ENCODE results near the gene YIF1B. TPM values are rescaled to one million over a fixed set of nuclear protein-coding genes. Genes with fewer than 3 reads are reported as not detected.
"Not testable (repeated sequence)": the region's sequence is repeated elsewhere in the genome, so short reads cannot be mapped to it uniquely, and the experiment has no call there.

Gene YIF1B
- total RNA-seq, 1 donor from 2014 or later: 41.7 TPM

DNA sequence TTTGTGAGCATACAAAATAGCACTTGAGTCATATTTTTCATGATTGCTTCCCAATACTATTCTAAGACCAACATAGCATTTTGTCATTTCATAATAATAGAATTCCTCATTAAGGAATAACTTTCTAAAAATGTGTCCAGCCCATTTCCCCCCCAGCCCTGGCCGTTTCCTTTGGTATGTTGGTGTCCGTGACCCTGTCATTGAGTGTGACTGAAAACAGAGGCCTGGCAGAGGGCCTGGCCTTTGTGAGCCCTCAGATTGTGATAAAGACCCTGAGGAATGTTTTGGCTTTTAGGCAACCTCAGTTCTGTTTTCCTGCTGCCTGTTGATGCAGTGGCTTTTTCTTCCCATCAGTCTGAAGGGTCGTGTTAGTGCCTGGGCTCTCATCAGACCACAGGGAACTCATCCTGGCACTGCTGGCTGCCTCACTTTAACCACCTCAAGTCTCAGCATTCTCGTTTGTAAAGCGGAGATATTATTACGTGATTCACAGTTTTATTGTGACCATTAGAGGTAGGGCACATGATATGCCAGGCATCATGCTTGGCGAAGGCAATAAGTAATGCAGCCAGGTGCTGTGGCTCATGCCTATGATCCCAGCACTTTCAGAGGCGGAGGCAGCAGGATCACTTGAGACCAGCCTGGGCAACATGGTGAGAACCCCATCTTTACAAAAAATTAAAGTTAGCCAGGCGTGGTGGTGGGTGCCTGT, 37.6 kb downstream of the YIF1B start:
- peak; percentile 55 for DNase-seq (ENCODE audit: low spot score)

GRCh38 chr19:38277549-38277948, 38.2 kb downstream of the YIF1B start:
- DNase-seq (ENCODE audit: low spot score): no peak
- ATAC-seq: no peak

More for the DNA sequence above, 37.6 kb downstream of the YIF1B start:
- ATAC-seq: peak; percentile 71

GRCh38 chr19:38276942-38277517, 38.7 kb downstream of the YIF1B start:
- DNase-seq (ENCODE audit: low spot score) (no peak), ATAC-seq (no peak)

DNA sequence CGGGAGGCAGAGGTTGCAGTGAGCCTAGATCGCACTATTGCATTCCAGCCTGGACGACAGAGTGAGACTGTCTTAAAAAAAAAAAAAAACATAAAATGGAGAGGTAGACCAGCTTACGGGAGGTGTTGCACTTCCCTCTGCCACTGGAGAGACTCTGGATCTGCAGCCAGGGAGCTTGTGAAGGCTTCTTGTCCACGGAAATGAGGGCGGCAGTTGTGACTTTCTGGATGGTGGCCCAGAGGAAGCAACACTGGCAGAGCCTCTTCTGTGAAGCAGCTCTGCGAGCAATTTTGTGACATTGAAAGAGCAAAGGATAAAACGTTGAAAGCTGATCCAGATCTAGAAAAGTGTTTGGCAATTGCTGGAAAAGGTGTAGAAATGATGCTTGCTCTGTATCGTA, 41.0 kb downstream of the YIF1B start:
- DNase-seq (ENCODE audit: low spot score) (no peak), ATAC-seq (no peak)

DNA sequence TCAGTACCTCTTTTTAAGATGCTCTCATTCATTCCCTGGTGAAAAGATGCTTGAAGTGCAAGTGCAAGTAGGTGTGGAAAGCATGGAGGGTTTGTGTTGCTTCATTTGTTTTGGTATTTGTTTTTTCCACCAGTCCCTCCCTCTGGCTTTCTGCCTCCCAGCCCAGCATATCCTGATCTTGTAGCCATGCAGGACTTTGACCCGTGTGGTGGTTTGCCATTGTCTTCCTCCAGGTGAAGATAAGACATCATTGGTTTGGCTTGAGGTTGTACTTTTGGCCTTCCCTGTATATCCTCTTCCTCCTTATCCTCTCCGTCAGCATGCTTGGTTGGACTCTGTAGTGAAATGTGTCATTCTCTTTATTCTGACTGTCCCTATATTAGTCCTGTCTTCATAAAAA, 42.2 kb downstream of the YIF1B start:
- no peak for DNase-seq (ENCODE audit: low spot score)

DNA sequence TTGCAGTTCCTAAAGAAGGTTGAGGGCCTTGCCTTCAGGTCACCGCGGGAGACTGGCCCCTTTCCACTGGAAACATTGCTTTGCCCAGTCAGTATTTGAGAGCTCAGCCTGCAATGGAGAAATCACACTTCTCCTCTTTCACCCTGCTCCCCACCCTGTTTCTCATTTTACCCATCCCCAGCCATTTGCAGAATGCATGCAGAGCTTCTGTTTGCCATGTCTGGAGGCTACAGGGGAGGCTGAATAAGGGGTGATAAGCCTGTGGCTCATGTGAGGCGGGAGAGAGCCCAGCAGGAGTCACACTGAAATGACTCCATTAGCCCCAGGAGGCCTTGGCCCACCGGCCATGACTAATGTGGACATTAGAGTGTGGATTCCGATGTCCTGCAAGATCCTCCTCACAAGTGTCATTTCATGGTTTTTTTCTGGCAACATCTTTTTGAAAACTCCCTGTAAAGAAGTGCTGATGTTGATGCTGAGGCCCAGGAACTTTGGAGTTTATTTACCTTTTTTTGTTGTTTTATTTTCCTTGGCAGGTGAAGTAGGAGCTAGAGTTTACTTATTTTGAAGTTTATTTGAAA, 45.1 kb downstream of the YIF1B start:
- DNase-seq (ENCODE audit: low spot score): no peak
- ATAC-seq: no peak

More for the DNA sequence above, 42.2 kb downstream of the YIF1B start:
- peak; percentile 43 for ATAC-seq

DNA sequence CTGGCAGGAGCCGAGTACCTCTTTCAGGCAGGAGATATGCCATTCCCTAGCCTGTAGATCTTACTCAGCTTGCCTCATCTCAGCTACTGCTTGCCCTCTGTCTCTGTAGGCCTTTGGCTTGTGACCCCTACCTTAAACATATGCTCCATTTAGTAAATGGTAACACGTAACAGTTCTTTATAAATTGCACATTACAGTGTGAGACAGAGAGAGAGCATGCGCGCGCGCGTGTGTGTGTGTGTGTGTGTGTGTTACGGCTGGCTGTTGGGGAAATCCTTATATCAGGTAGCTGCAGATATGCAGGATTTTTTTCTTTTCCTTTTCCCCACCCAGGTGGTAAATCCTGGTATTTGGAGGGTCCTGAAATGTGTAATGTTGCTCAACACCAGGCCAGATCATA, 47.2 kb downstream of the YIF1B start:
- no peak for DNase-seq (ENCODE audit: low spot score)
- ATAC-seq: no peak

- DNase-seq (ENCODE audit: low spot score) (no peak), ATAC-seq (peak; percentile 13)
Observed at GRCh38 chr19:38267761-38268483, 47.8 kb downstream of the YIF1B start.

DNA sequence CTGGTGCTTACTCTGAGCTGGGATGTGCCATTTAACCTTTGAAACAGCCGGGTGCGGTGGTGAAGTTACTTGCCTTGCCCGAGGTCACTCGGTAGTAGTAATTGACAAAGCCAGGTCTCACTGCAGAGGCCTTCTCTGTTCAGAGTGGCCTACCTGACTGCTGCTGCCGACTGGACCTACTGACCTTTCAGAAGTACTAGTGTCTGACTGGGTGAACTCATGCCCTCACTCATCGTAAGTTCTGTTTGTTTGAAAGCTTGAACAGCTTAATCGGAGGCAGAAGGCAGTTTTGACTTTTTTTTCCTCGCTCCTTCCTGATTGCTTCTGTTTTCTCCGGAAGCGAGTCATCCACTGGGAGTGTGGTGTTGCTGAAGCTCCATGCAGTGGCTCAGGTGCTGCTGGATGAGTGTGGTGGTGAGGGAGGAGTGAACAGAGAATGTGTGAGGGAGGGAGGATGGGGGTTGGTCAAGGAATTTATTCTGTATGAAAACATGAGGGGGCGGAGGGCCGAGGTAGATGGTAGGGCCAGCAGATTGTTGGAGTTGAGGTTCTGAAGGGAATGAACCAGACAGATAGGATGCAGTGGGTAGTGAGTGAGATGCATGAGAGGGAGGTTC, 48.7 kb downstream of the YIF1B start:
- no peak for DNase-seq (ENCODE audit: low spot score)
- ATAC-seq: peak; percentile 21

- ATAC-seq (no peak), DNase-seq (ENCODE audit: low spot score) (no peak)
Observed at GRCh38 chr19:38265921-38266429, 49.8 kb downstream of the YIF1B start.

DNA sequence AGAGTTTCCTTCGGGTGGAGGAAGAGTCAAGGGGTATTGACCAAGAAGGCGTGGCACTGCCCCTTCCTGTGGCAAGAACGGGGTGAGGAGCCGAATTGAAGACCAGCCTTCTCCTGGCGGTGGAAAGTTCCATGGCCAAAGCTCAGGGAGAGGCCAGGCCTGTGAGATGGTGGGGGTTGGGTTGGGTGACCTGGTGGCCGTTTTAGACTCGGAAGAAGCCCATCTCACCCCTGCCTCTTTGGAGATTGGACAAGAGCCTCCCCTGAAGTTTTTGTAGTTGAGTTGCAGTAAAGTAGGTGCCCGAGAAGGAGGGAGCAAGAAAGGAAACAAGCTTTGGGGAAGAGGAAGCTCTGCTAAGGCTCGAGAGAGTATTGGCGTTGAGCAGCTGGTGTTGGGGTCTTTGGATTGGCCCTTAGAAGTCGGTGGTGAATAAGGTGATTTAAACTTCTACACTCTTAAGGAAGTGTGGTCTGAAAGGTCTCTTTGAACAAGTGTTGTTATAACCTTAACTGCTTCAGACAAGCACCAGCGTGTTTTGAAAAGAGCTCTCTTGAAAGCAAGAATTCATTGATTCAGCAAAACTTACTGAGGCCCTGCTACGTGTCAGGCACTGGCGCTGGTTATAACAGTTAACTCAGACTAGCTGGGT, 50.4 kb downstream of the YIF1B start:
- ATAC-seq (no peak), DNase-seq (ENCODE audit: low spot score) (no peak)

GRCh38 chr19:38264486-38265212, 51.1 kb downstream of the YIF1B start, which contains the start of gene SPINT2:
Gene SPINT2 (plus strand): TSS chr19:38264573. CDS start chr19:38264893, 320 bp downstream.
- ATAC-seq: no peak

GRCh38 chr19:38263689-38264485, 51.9 kb downstream of the YIF1B start:
- ATAC-seq (peak; percentile 85), DNase-seq (ENCODE audit: low spot score) (peak; percentile 65)

More at GRCh38 chr19:38264486-38265212, 51.1 kb downstream of the YIF1B start, which contains the start of gene SPINT2:
- no peak for DNase-seq (ENCODE audit: low spot score)

GRCh38 chr19:38262585-38263268, 53.0 kb downstream of the YIF1B start:
- DNase-seq (ENCODE audit: low spot score): no peak

GRCh38 chr19:38261942-38262341, 53.8 kb downstream of the YIF1B start:
- ATAC-seq: not testable (repeated sequence)

More at GRCh38 chr19:38262585-38263268, 53.0 kb downstream of the YIF1B start:
- no peak for ATAC-seq

DNA sequence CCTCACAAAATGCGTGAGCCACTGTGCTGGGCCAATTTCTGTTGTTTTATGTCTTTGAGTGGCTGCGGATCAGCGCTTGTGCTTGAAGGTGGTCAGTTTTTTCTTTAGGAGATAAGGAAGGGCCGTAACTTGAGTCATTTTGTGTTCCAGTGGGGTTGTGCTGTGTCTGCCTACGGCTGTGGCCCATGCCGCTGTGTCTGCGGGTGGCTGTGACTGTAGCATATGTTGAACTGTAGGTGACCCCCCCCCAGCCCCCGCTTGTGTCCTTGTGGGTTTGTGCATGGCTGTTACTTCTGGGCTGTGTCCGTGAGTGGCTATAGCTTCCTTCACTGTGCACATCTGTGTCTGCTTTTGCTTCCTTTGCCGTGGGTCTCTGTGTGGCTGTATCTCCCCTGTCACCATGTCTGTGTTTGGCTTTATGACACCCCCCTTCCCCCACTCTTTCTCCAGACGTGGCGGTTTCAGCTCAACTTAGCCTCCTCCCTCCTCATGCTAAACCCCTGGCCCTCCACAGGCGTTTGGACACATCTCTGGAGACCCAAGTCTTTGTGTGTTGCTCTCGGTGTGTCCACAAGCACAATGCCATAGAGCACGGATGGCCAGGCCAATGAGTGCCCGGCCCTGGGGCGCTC, 60.2 kb downstream of the YIF1B start:
- DNase-seq (ENCODE audit: low spot score) (no peak), ATAC-seq (no peak)

More at GRCh38 chr19:38261942-38262341, 53.8 kb downstream of the YIF1B start:
- not testable (repeated sequence) for DNase-seq (ENCODE audit: low spot score)

- no peak for DNase-seq (ENCODE audit: low spot score)
- ATAC-seq: no peak
Observed at GRCh38 chr19:38253788-38254187, 62.0 kb downstream of the YIF1B start.

Data from left lobe of liver (tissue), 2 donors.